H1 (cell line): ENCODE results near the gene TRABD2B. TPM values are rescaled to one million over a fixed set of nuclear protein-coding genes. Genes with fewer than 3 reads are reported as not detected.

ENCODE experiments used
- CTCF ChIA-PET: fragments of 300-600 bp; sonication (Branson Sonifier 250); formaldehyde crosslinking; loops from one replicate; lab custom pipeline; 2021; ENCODE audit not compliant: partially characterized antibody; lab: Charles Lee
- POLR2A ChIA-PET: fragments of 300-600 bp; sonication (Branson Sonifier 250); formaldehyde crosslinking; loops from one replicate; lab custom pipeline; 2021; ENCODE audit warnings: inconsistent platforms; ENCODE audit not compliant: partially characterized antibody; lab: Charles Lee
- DNase-seq, 2 experiments: peaks; one replicate each; pipeline versions ENCODE4 v3.0.0 to v3.0.0-alpha.2; 2010 to 2022; ENCODE audit warnings: low spot score in 2 of 2, low read depth in 1 of 2, mixed read lengths in 1 of 2
- FAIRE-seq: peaks from 2 replicates; lab custom pipeline; 2011; peaks lifted over from hg19 to GRCh38; lab: Jason Lieb, UNC
- H2AFZ ChIP-seq: 2 replicates; pipeline ENCODE4 v1.8.1; 2012; ENCODE audit warnings: low read length, inconsistent platforms
- H2AK5ac ChIP-seq: 2 replicates; pipeline ENCODE4 v1.6.1; 2013; ENCODE audit warnings: low read depth, low read length
- H2BK120ac ChIP-seq: replicated peaks from 2 replicates; pipeline ENCODE3; 2013; ENCODE audit warnings: low read depth, low read length, inconsistent platforms
- H2BK12ac ChIP-seq: 2 replicates; pipeline ENCODE4 v1.6.1; 2013; ENCODE audit warnings: low read depth, low read length
- H2BK15ac ChIP-seq: 2 replicates; pipeline ENCODE4 v1.6.1; 2013; ENCODE audit warnings: low read length
- H2BK20ac ChIP-seq: 2 replicates; pipeline ENCODE4 v1.6.1; 2013; ENCODE audit warnings: low read length
- H2BK5ac ChIP-seq: 2 replicates; pipeline ENCODE4 v1.6.1; 2013; ENCODE audit warnings: low read depth, low read length
- H3K14ac ChIP-seq: 2 replicates; pipeline ENCODE4 v1.6.1; 2013; ENCODE audit warnings: inconsistent platforms; ENCODE audit not compliant: insufficient read length
- H3K18ac ChIP-seq: 2 replicates; pipeline ENCODE4 v1.6.1; 2013; ENCODE audit warnings: low read length; ENCODE audit errors: extremely low read depth
- H3K23ac ChIP-seq: 2 replicates; pipeline ENCODE4 v1.6.1; 2013; ENCODE audit warnings: inconsistent platforms; ENCODE audit not compliant: insufficient read length
- H3K23me2 ChIP-seq: 2 replicates; pipeline ENCODE4 v1.6.1; 2013; ENCODE audit warnings: low read depth, low read length
- H3K27ac ChIP-seq: 2 replicates; pipeline ENCODE4 v1.6.1; 2011; ENCODE audit warnings: low read depth, low read length, inconsistent platforms
- H3K27me3 ChIP-seq, 4 experiments: replicated peaks in 1 of 4; 1 replicate in 1 of 4; 2 replicates in 3 of 4; pipeline versions ENCODE4 v1.6.1 to v1.8.1; 2011 to 2013; ENCODE audit warnings: low read length in 3 of 4, mild to moderate bottlenecking in 3 of 4, inconsistent platforms in 2 of 4, mixed read lengths in 2 of 4, moderate library complexity in 1 of 4; ENCODE audit not compliant: control insufficient read depth in 3 of 4, insufficient read depth in 3 of 4; ENCODE audit errors: extremely low read depth in 1 of 4
- H3K36me3 ChIP-seq, 4 experiments: 2 replicates each; pipeline versions ENCODE4 v1.6.1 to v1.8.1; 2011 to 2013; ENCODE audit warnings: mild to moderate bottlenecking in 4 of 4, low read length in 3 of 4, moderate library complexity in 2 of 4, control low read depth in 1 of 4, inconsistent platforms in 1 of 4; ENCODE audit not compliant: insufficient read depth in 4 of 4, control insufficient read depth in 2 of 4
- H3K4ac ChIP-seq: replicated peaks from 2 replicates; pipeline ENCODE3; 2013; ENCODE audit warnings: low read length, low read depth, mixed read lengths, inconsistent platforms; ENCODE audit not compliant: insufficient read length
- H3K4me1 ChIP-seq, 4 experiments: replicated peaks in 1 of 4; 1 replicate in 1 of 4; 2 replicates in 3 of 4; pipeline versions ENCODE4 v1.6.1 to v1.8.1; 2011 to 2013; ENCODE audit warnings: low read length in 3 of 4, inconsistent platforms in 2 of 4, mixed read lengths in 1 of 4; ENCODE audit not compliant: insufficient read depth in 4 of 4, control insufficient read depth in 3 of 4
- H3K4me2 ChIP-seq, 2 experiments: 2 replicates each; pipeline versions ENCODE4 v1.6.1 to v1.8.1; 2011 to 2013; ENCODE audit warnings: low read depth in 2 of 2, low read length in 2 of 2, control low read depth in 1 of 2, inconsistent platforms in 1 of 2, mild to moderate bottlenecking in 1 of 2; ENCODE audit not compliant: insufficient read depth in 1 of 2
- H3K4me3 ChIP-seq, 4 experiments: fragments of 200-600, 300-600 bp in 1 of 4; sonication (generic), shearing (Covaris generic), sonication (Bioruptor Twin) in 1 of 4; 2 replicates each; pipeline versions ENCODE4 v1.5.1 to v1.8.1; 2011 to 2016; ENCODE audit warnings: low read length in 4 of 4, low read depth in 3 of 4, control low read depth in 2 of 4, inconsistent platforms in 2 of 4, mild to moderate bottlenecking in 2 of 4, mixed read lengths in 1 of 4, moderate library complexity in 1 of 4; ENCODE audit not compliant: insufficient read depth in 2 of 4; ENCODE audit errors: extremely low read depth in 1 of 4
- H3K56ac ChIP-seq: replicated peaks from 2 replicates; pipeline ENCODE3; 2013; ENCODE audit warnings: low read depth, mild to moderate bottlenecking, mixed read lengths, low read length, inconsistent platforms; ENCODE audit not compliant: insufficient read length
- H3K79me1 ChIP-seq: 2 replicates; pipeline ENCODE4 v1.6.1; 2013; ENCODE audit warnings: low read depth, low read length, control low read depth
- H3K79me2 ChIP-seq, 2 experiments: 2 replicates each; pipeline versions ENCODE4 v1.6.1 to v1.8.1; 2012 to 2013; ENCODE audit warnings: low read length in 2 of 2, mild to moderate bottlenecking in 2 of 2, inconsistent platforms in 1 of 2; ENCODE audit not compliant: insufficient read depth in 2 of 2, control insufficient read depth in 1 of 2
- H3K9ac ChIP-seq, 4 experiments: replicated peaks in 1 of 4; 1 replicate in 1 of 4; 2 replicates in 3 of 4; pipeline versions ENCODE4 v1.6.1 to v1.8.1; 2011 to 2013; ENCODE audit warnings: low read depth in 3 of 4, low read length in 3 of 4, control low read depth in 2 of 4, mild to moderate bottlenecking in 2 of 4, moderate library complexity in 2 of 4, inconsistent platforms in 1 of 4; ENCODE audit errors: extremely low read depth in 1 of 4
- H3K9me3 ChIP-seq, 2 experiments: 2 replicates each; pipeline versions ENCODE4 v1.6.1 to v1.8.1; 2012 to 2013; ENCODE audit warnings: mild to moderate bottlenecking in 2 of 2, moderate library complexity in 2 of 2, control low read depth in 1 of 2, inconsistent platforms in 1 of 2, low read depth in 1 of 2, low read length in 1 of 2, mixed read lengths in 1 of 2; ENCODE audit not compliant: insufficient read depth in 2 of 2
- H4K20me1 ChIP-seq, 2 experiments: replicated peaks in 1 of 2; 2 replicates each; pipeline versions ENCODE3 to v1.8.1; 2011 to 2013; ENCODE audit warnings: inconsistent platforms in 2 of 2, low read length in 2 of 2, mild to moderate bottlenecking in 1 of 2; ENCODE audit not compliant: insufficient read depth in 2 of 2, control insufficient read depth in 1 of 2
- H4K5ac ChIP-seq: 2 replicates; pipeline ENCODE4 v1.6.1; 2013; ENCODE audit warnings: low read length, low read depth, mixed read lengths, inconsistent platforms; ENCODE audit not compliant: insufficient read length
- H4K8ac ChIP-seq: 2 replicates; pipeline ENCODE4 v1.8.0; 2013; ENCODE audit warnings: mild to moderate bottlenecking, moderate library complexity, low read length, inconsistent platforms; ENCODE audit not compliant: insufficient read depth; ENCODE audit errors: extremely low read depth
- H4K91ac ChIP-seq: replicated peaks from 2 replicates; pipeline ENCODE3; 2013; ENCODE audit warnings: low read length, mixed read lengths, inconsistent platforms; ENCODE audit not compliant: insufficient read length
- BRCA1 ChIP-seq: IDR thresholded peaks from 2 replicates; pipeline ENCODE4 v1.6.1; 2012; ENCODE audit warnings: low read depth, low read length, improper control_type of control experiment
- CTBP2 ChIP-seq: IDR thresholded peaks from 2 replicates; pipeline ENCODE4 v1.7.0; 2011; ENCODE audit warnings: borderline replicate concordance, mild to moderate bottlenecking, moderate library complexity, mixed read lengths, low read length; ENCODE audit not compliant: insufficient read depth, insufficient read length
- CTCF ChIP-seq, 3 experiments: IDR thresholded peaks; 1 replicate in 2 of 3; 2 replicates in 1 of 3; pipeline versions ENCODE4 v1.5.1 to v1.6.1; 2011; ENCODE audit warnings: low read length in 3 of 3, mild to moderate bottlenecking in 3 of 3, inconsistent platforms in 2 of 3, low read depth in 1 of 3, moderate library complexity in 1 of 3; ENCODE audit not compliant: insufficient read depth in 1 of 3; ENCODE audit errors: control extremely low read depth in 1 of 3
- GTF2F1 ChIP-seq: IDR thresholded peaks from 2 replicates; pipeline ENCODE4 v1.6.1; 2012; ENCODE audit warnings: low read depth, low read length, improper control_type of control experiment, borderline replicate concordance
- HDAC6 ChIP-seq: IDR thresholded peaks from one replicate; pipeline ENCODE4 v1.7.1; 2012; ENCODE audit warnings: low read depth, mild to moderate bottlenecking, inconsistent platforms, low read length, moderate library complexity
- MAX ChIP-seq: IDR thresholded peaks from 2 replicates; pipeline ENCODE4 v1.6.1; 2012; ENCODE audit warnings: inconsistent platforms
- SUZ12 ChIP-seq: fragments of 200-600 bp; sonication (generic); IDR thresholded peaks from 2 replicates; pipeline ENCODE4 v1.6.1; 2012; ENCODE audit warnings: mild to moderate bottlenecking, inconsistent platforms, low read length, moderate library complexity, mixed read lengths
- TCF12 ChIP-seq: IDR thresholded peaks from 2 replicates; pipeline ENCODE4 v1.6.1; 2011; ENCODE audit warnings: low read depth, mild to moderate bottlenecking, low read length
- WGBS, 2 experiments: shearing (Covaris generic) in 1 of 2; methylation state at CpG; one replicate each; pipeline versions ENCODE4 v1.1.6 to v1.1.7; 2013 to 2015; ENCODE audit warnings: low lambda C conversion rate in 2 of 2, mixed read lengths in 2 of 2, inconsistent platforms in 1 of 2, low coverage in 1 of 2, missing lambda C conversion rate in 1 of 2; ENCODE audit not compliant: insufficient replicate concordance in 2 of 2, insufficient coverage in 1 of 2, insufficient read length in 1 of 2; ENCODE audit errors: extremely low coverage in 1 of 2, missing lambda C conversion rate in 1 of 2; 5-methylcytosine and 5-hydroxymethylcytosine counted together
- polyA plus RNA-seq, 7 experiments: library from polyadenylated mRNA; depleted of rRNA in 3 of 7; stranded (reverse) in 5 of 7; unstranded in 2 of 7; fragments of >200 nt in 5 of 7; fragments of 200-250 nt in 2 of 7; gene quantifications; 1 replicate in 5 of 7; 2 replicates in 1 of 7; 4 replicates in 1 of 7; pipeline versions ENCODE4 v1.2.1 to v1.2.3, GENCODE V29; 2011 to 2013; ENCODE audit warnings: missing spikeins in 2 of 7, mixed read lengths in 2 of 7
- total RNA-seq: library from RNA; stranded (reverse); fragmentation: NEBNext Ultra II Directional; extraction: Animal tissue kit (Norgen Biotek cat#: 25700); gene quantifications from 2 replicates; pipeline ENCODE4 v1.2.1, GENCODE V29; 2021
- TF ChIP-seq, protein P1 (sequence below): IDR thresholded peaks from 2 replicates; pipeline ENCODE4 v1.6.1; 2011; ENCODE audit warnings: low read depth, mild to moderate bottlenecking, low read length; ENCODE audit not compliant: insufficient read depth

Gene TRABD2B
- total and polyA plus RNA-seq, 2 of the 8 experiments (the other 6 are each of a cell fraction or from before 2014, with no cell fraction given) = 0.95 to 3.4 TPM

DNA sequence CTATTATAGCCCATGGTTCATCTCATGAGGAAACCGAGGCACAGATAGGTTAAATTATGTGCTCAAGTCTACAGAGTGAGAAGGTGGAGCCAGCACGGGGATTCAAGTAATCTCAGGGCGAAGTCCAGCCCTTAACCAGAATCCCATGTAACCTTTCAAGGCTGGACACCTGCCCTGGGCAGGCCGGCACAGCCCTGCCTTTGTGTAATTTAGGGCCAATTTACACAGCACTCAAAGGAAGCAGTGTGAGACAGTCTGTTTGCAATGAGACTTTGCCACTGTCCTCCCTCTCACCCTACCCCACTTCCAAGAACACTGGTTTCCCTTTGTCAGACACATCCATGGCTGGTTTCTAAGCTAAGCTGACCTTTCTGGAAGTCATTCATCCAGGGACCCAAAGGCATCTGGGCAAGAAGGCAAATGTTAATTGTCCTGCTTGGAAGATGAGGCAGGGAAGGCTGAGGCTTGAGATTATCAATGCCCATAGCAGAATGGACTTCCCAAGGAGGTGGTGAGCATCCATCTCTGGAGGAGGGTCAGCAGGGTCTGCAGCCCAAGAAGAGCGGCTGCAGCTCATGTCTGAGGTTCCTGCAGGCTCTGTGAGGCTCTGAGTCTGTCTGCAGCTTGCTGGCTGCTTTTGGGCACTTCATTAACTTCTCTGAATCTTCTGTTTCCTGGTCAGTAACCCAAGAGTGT, 159.2 kb downstream of the TRABD2B start:
- Histone ChIP-seq H3K9ac (no peak overlapping the region), H4K20me1 (no peaks in the 10 kb centered on the region), H2BK12ac (no peak overlapping the region), H3K18ac (no peak overlapping the region), H3K79me1 (no peaks in the 10 kb centered on the region), H2BK5ac (no peak overlapping the region), H2BK15ac (no peak overlapping the region), H3K36me3 (no peaks in the 10 kb centered on the region), H2AFZ (no peak overlapping the region), H4K8ac (no peak overlapping the region), H3K56ac (no peak overlapping the region), H3K79me2 (no peaks in the 10 kb centered on the region), H3K9me3 (no peaks in the 10 kb centered on the region; a peak in 2 of 4 replicates), H3K23ac (no peak overlapping the region), H3K4me2 (no peak overlapping the region), H2BK120ac (no peak overlapping the region), H3K4ac (no peak overlapping the region), H4K5ac (no peak overlapping the region), H3K4me1 (peaks cover 0 to 17% (median 8%) of the 10 kb centered on the region in 4 experiments; a peak in 6 of 7 replicates), H2BK20ac (no peak overlapping the region), H3K4me3 (no peak overlapping the region), H3K27ac (no peak overlapping the region), H4K91ac (no peak overlapping the region), H3K14ac (no peak overlapping the region), H3K23me2 (no peaks in the 10 kb centered on the region), H3K27me3 (peaks cover 0 to 4% (median 0%) of the 10 kb centered on the region in 4 experiments; a peak in 1 of 7 replicates), H2AK5ac (no peak overlapping the region)
- FAIRE-seq (no peak), DNase-seq (no peak)
- ChIA-PET POLR2A (interaction anchor here (1.2 kb wide), 1 partner anchor 62 kb away, joined by 3 read pairs; no protein-coding TSS in a partner anchor), CTCF (interaction anchor here (0.8 kb wide), 1 partner anchor 26 kb away, joined by 3 read pairs; no protein-coding TSS in a partner anchor)
- WGBS, 2 experiments = 93% methylated on average over 5 of the region's 5 CpGs; no CpG with 5 or more reads in 1 of the 2 experiments
- TF ChIP-seq CTBP2 (no peak), CTCF (IDR thresholded peaks at IDR 0.05; ENCODE audit: control extremely low read depth in 1 of 3, insufficient read depth in 1 of 3, low read depth in 1 of 3, low read length in 3 of 3) (no peak), GTF2F1 (no peak), SUZ12 (no peak), HDAC6 (no peak), BRCA1 (no peak), MAX (no peak), TCF12 (no peak)
- TF ChIP-seq, protein P1, sequence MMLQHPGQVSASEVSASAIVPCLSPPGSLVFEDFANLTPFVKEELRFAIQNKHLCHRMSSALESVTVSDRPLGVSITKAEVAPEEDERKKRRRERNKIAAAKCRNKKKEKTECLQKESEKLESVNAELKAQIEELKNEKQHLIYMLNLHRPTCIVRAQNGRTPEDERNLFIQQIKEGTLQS = no peak
